ENCODE data around the gene KCNH1.

- TF ChIP-seq, protein P1, sequence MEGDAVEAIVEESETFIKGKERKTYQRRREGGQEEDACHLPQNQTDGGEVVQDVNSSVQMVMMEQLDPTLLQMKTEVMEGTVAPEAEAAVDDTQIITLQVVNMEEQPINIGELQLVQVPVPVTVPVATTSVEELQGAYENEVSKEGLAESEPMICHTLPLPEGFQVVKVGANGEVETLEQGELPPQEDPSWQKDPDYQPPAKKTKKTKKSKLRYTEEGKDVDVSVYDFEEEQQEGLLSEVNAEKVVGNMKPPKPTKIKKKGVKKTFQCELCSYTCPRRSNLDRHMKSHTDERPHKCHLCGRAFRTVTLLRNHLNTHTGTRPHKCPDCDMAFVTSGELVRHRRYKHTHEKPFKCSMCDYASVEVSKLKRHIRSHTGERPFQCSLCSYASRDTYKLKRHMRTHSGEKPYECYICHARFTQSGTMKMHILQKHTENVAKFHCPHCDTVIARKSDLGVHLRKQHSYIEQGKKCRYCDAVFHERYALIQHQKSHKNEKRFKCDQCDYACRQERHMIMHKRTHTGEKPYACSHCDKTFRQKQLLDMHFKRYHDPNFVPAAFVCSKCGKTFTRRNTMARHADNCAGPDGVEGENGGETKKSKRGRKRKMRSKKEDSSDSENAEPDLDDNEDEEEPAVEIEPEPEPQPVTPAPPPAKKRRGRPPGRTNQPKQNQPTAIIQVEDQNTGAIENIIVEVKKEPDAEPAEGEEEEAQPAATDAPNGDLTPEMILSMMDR (IDR thresholded peaks at IDR 0.05; ENCODE audit: insufficient read depth, low read depth, low read length), result no peak
- TF ChIP-seq EZH2 (IDR thresholded peaks at IDR 0.05; ENCODE audit: insufficient read depth, low read length), result no peak
Measured at GRCh38 chr1:211169353-211169752, 35.4 kb upstream of the KCNH1 start.

Data from astrocyte (in vitro differentiated cells and primary cell).